Thoracic aorta (tissue), 2 donors: ENCODE results near the gene RFFL. TPM values are rescaled to one million over a fixed set of nuclear protein-coding genes. Genes with fewer than 3 reads are reported as not detected.
"Not testable (repeated sequence)": the region's sequence is repeated elsewhere in the genome, so short reads cannot be mapped to it uniquely, and the experiment has no call there.

Experiments
- ATAC-seq: fragments of 150-250 bp; one replicate; pipeline ENCODE4 v1.8.0; 2017; ENCODE audit warnings: low read depth; ENCODE audit not compliant: insufficient number of reproducible peaks, low FRiP score
- DNase-seq: peaks from one replicate; pipeline ENCODE4 v3.0.0-alpha.2; 2020; ENCODE audit warnings: low spot score
- H3K27ac ChIP-seq, 2 donors: fragments of 200-600 bp; sonication (generic); 1 replicate in 1 of 2; 2 replicates in 1 of 2; pipeline ENCODE4 v1.5.1; 2016; ENCODE audit warnings: mild to moderate bottlenecking in 2 of 2, moderate library complexity in 2 of 2
- H3K27me3 ChIP-seq: fragments of 200-600 bp; sonication (generic); replicated peaks from 2 replicates; pipeline ENCODE4 v1.6.0; 2016; ENCODE audit warnings: mild to moderate bottlenecking; ENCODE audit not compliant: insufficient read depth
- H3K36me3 ChIP-seq: fragments of 200-600 bp; sonication (generic); one replicate; pipeline ENCODE4 v1.5.1; 2016
- H3K4me1 ChIP-seq, 2 donors: fragments of 200-600 bp; sonication (generic); 1 replicate in 1 of 2; 2 replicates in 1 of 2; pipeline versions ENCODE4 v1.5.1 to v1.6.0; 2016; ENCODE audit warnings: low read depth in 2 of 2, mild to moderate bottlenecking in 1 of 2; ENCODE audit not compliant: control insufficient read depth in 1 of 2
- H3K4me3 ChIP-seq: fragments of 200-600 bp; sonication (generic); 2 replicates; pipeline ENCODE4 v1.5.1; 2016; ENCODE audit warnings: mild to moderate bottlenecking
- H3K9me3 ChIP-seq: fragments of 200-600 bp; sonication (generic); 2 replicates; pipeline ENCODE4 v1.5.1; 2016
- CTCF ChIP-seq: fragments of 200-600 bp; sonication (generic); IDR thresholded peaks from one replicate; pipeline ENCODE4 v1.5.1; 2019; ENCODE audit warnings: antibody characterized with exemption
- total RNA-seq, 2 donors: library from RNA; depleted of rRNA; stranded (reverse); fragments of >200 nt; gene quantifications; one replicate each; pipeline versions ENCODE4 v1.1.0 to v1.2.3, GENCODE V29; 2016

Gene RFFL
- total RNA-seq, 2 donors from 2014 or later, result 22.0 to 30.9 TPM

GRCh38 chr17:35006345-35006744 is 57.2 kb downstream of the RFFL start:
- no peak for ATAC-seq
- peaks cover 32% of the 10 kb centered on the region for H3K36me3 ChIP-seq
- no peak for TF ChIP-seq CTCF
- no peaks in the 10 kb centered on the region for H3K27me3 ChIP-seq
- no peak overlapping the region for H3K27ac ChIP-seq
- H3K9me3 ChIP-seq, result no peaks in the 10 kb centered on the region
- H3K4me3 ChIP-seq, result no peak overlapping the region
- no peaks in the 10 kb centered on the region for H3K4me1 ChIP-seq
- no peak for DNase-seq

- TF ChIP-seq CTCF, result no peak
- H3K9me3 ChIP-seq, result no peaks in the 10 kb centered on the region
- H3K27me3 ChIP-seq, result no peaks in the 10 kb centered on the region
- peaks cover 25% of the 10 kb centered on the region for H3K36me3 ChIP-seq
- no peak overlapping the region for H3K4me3 ChIP-seq
- H3K27ac ChIP-seq, result no peak overlapping the region
- no peak for DNase-seq
- no peaks in the 10 kb centered on the region for H3K4me1 ChIP-seq
- no peak for ATAC-seq
These were observed 59.7 kb downstream of the RFFL start for GRCh38 chr17:35003778-35004177.

GRCh38 chr17:35002876-35003551 is 60.5 kb downstream of the RFFL start:
- H3K36me3 ChIP-seq, result peaks cover 25% of the 10 kb centered on the region

GRCh38 chr17:35001549-35001948 is 62.0 kb downstream of the RFFL start:
- Histone ChIP-seq H3K9me3 (no peaks in the 10 kb centered on the region), H3K27ac (no peak overlapping the region), H3K36me3 (peaks cover 17% of the 10 kb centered on the region), H3K27me3 (no peaks in the 10 kb centered on the region), H3K4me1 (peaks cover 6 to 17% of the 10 kb centered on the region in 2 donors), H3K4me3 (no peak overlapping the region)
- TF ChIP-seq CTCF, result no peak
- DNase-seq (no peak), ATAC-seq (no peak)

More at GRCh38 chr17:35002876-35003551, 60.5 kb downstream of the RFFL start:
- H3K27me3 ChIP-seq, result no peaks in the 10 kb centered on the region
- no peak overlapping the region for H3K27ac ChIP-seq
- TF ChIP-seq CTCF, result no peak
- H3K9me3 ChIP-seq, result no peaks in the 10 kb centered on the region
- DNase-seq (no peak), ATAC-seq (no peak)
- no peak overlapping the region for H3K4me3 ChIP-seq
- H3K4me1 ChIP-seq, result peaks cover 0 to 3% of the 10 kb centered on the region in 2 donors

- H3K4me3 ChIP-seq, DNase-seq, H3K27ac ChIP-seq, H3K27me3 ChIP-seq, ATAC-seq, H3K9me3 ChIP-seq: not testable (repeated sequence)
- peaks cover 6 to 17% of the 10 kb centered on the region in 2 donors for H3K4me1 ChIP-seq
- peaks cover 18% of the 10 kb centered on the region for H3K36me3 ChIP-seq
These were observed 62.5 kb downstream of the RFFL start for GRCh38 chr17:35000965-35001364.

- DNase-seq (no peak), ATAC-seq (no peak)
- Histone ChIP-seq H3K9me3 (no peaks in the 10 kb centered on the region), H3K36me3 (peaks cover 17% of the 10 kb centered on the region), H3K27ac (no peak overlapping the region), H3K4me1 (peaks cover 6 to 17% of the 10 kb centered on the region in 2 donors), H3K27me3 (no peaks in the 10 kb centered on the region), H3K4me3 (no peak overlapping the region)
- no peak for TF ChIP-seq CTCF
These were observed 64.1 kb downstream of the RFFL start for GRCh38 chr17:34999456-34999855.
